Measurements from ENCODE around the gene GTF3C2.

GTF3C2 gene

GRCh38 chr2:27278010-27278409 is 78.6 kb downstream of the GTF3C2 start:
- intact Hi-C loops (cut with DNase I) = no loop called here
- no peak for DNase-seq

Data from head of caudate nucleus (tissue), 42 donors.